Hepatocyte (in vitro differentiated cells): Measurements from ENCODE around the gene ST6GAL2. TPM values are rescaled to one million over a fixed set of nuclear protein-coding genes. Genes with fewer than 3 reads are reported as not detected.

Experiments used
- DNase-seq: peaks from one replicate; pipeline ENCODE4 v3.0.0-alpha.2; 2016; ENCODE audit warnings: low spot score
- H2AFZ ChIP-seq: fragments of 200-600 bp; sonication (generic); 2 replicates; pipeline ENCODE4 v1.6.0; 2016; ENCODE audit warnings: antibody characterized with exemption, mild to moderate bottlenecking
- H3K27ac ChIP-seq: fragments of 200-600 bp; sonication (generic); 2 replicates; pipeline ENCODE4 v1.5.1; 2016; ENCODE audit warnings: mild to moderate bottlenecking
- H3K27me3 ChIP-seq: fragments of 200-600 bp; sonication (generic); 2 replicates; pipeline ENCODE4 v1.6.1; 2016
- H3K36me3 ChIP-seq: fragments of 200-600 bp; sonication (generic); replicated peaks from 2 replicates; pipeline ENCODE4 v1.5.1; 2016; ENCODE audit warnings: low read depth; ENCODE audit not compliant: insufficient read depth
- H3K4me1 ChIP-seq: fragments of 200-600 bp; sonication (generic); 2 replicates; pipeline ENCODE4 v1.5.1; 2016; ENCODE audit warnings: mild to moderate bottlenecking, moderate library complexity; ENCODE audit not compliant: insufficient read depth
- H3K4me2 ChIP-seq: fragments of 200-600 bp; sonication (generic); 2 replicates; pipeline ENCODE4 v1.6.0; 2016
- H3K4me3 ChIP-seq: fragments of 200-600 bp; sonication (generic); 2 replicates; pipeline ENCODE4 v1.5.1; 2016; ENCODE audit warnings: mild to moderate bottlenecking
- H3K79me2 ChIP-seq: fragments of 200-600 bp; sonication (generic); 2 replicates; pipeline ENCODE4 v1.6.0; 2017; ENCODE audit warnings: mild to moderate bottlenecking
- H3K9me2 ChIP-seq: fragments of 200-600 bp; sonication (generic); replicated peaks from 2 replicates; pipeline ENCODE4 v1.6.0; 2017; ENCODE audit warnings: mild to moderate bottlenecking; ENCODE audit not compliant: insufficient read depth
- H3K9me3 ChIP-seq: fragments of 200-600 bp; sonication (generic); 2 replicates; pipeline ENCODE4 v1.5.1; 2016; ENCODE audit warnings: low read depth, mild to moderate bottlenecking
- H4K20me1 ChIP-seq: fragments of 200-600 bp; sonication (generic); 2 replicates; pipeline ENCODE4 v1.6.0; 2016; ENCODE audit warnings: mild to moderate bottlenecking; ENCODE audit not compliant: insufficient read depth, poor library complexity, severe bottlenecking
- CTCF ChIP-seq: fragments of 200-600 bp; sonication (generic); IDR thresholded peaks from 2 replicates; pipeline ENCODE4 v1.5.1; 2016; ENCODE audit warnings: antibody characterized with exemption, mild to moderate bottlenecking; ENCODE audit not compliant: poor library complexity
- EZH2 ChIP-seq: fragments of 200-600 bp; sonication (generic); IDR thresholded peaks from 2 replicates; pipeline ENCODE4 v1.6.1; 2016; ENCODE audit warnings: antibody characterized with exemption, mild to moderate bottlenecking, borderline replicate concordance
- EZH2phosphoT487 ChIP-seq: fragments of 200-600 bp; sonication (generic); IDR thresholded peaks from one replicate; pipeline ENCODE4 v1.6.1; 2018; ENCODE audit warnings: antibody characterized with exemption, mild to moderate bottlenecking, low read depth, moderate library complexity; ENCODE audit not compliant: unreplicated experiment, severe bottlenecking
- WGBS: methylation state at CpG from one replicate; pipeline ENCODE4 v1.1.6; 2016; ENCODE audit warnings: low lambda C conversion rate; ENCODE audit errors: missing lambda C conversion rate; 5-methylcytosine and 5-hydroxymethylcytosine counted together
- polyA plus RNA-seq: library from polyadenylated mRNA; unstranded; fragments of >200 nt; fragmentation: Nextera tagmentation; extraction: Ambion mirVana; gene quantifications from 2 replicates; pipeline ENCODE4 v1.2.1, GENCODE V29; 2016
- total RNA-seq: library from RNA; depleted of rRNA; stranded (reverse); fragments of >200 nt; gene quantifications from 2 replicates; pipeline ENCODE4 v1.2.3, GENCODE V29; 2014

Gene ST6GAL2
- total and polyA plus RNA-seq, 2 experiments from 2014 or later, result 3.2 to 14.4 TPM

DNA sequence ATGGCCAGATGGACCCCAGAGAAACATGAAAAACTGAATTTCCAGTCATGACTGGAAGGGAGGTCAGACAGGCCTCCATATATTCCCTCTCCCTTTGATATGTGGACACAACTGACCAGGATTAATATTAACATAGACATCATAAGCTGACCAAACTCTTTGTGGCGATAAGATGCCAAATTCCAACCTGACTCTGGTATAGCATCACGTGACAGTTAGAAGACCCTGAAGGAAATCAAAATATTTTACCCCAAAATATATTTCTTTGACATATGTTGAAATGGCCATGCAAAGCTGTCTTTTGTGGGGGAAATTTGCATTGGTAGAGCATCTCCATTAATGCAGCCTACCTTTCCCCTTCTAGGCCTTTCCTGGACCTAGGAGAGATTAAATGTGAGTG lies 36.7 kb downstream of the ST6GAL2 start:
- H3K9me3 ChIP-seq, result no peaks in the 10 kb centered on the region
- no peaks in the 10 kb centered on the region for H3K36me3 ChIP-seq
- H3K4me1 ChIP-seq, result no peaks in the 10 kb centered on the region
- H3K9me2 ChIP-seq, result no peaks in the 10 kb centered on the region
- no peaks in the 10 kb centered on the region for H4K20me1 ChIP-seq
- no peak overlapping the region for H3K4me2 ChIP-seq
- H3K27me3 ChIP-seq, result no peaks in the 10 kb centered on the region
- no peak overlapping the region for H3K4me3 ChIP-seq
- 98% methylated on average over 2 of the region's 2 CpGs for WGBS
- TF ChIP-seq EZH2, result no peak
- H2AFZ ChIP-seq, result no peak overlapping the region
- no peak overlapping the region for H3K27ac ChIP-seq
- DNase-seq, result no peak
- H3K79me2 ChIP-seq, result no peaks in the 10 kb centered on the region

- Histone ChIP-seq H3K4me3 (no peak overlapping the region), H3K79me2 (no peaks in the 10 kb centered on the region), H3K4me1 (no peaks in the 10 kb centered on the region), H3K27me3 (no peaks in the 10 kb centered on the region), H3K4me2 (no peak overlapping the region), H3K36me3 (no peaks in the 10 kb centered on the region), H3K27ac (no peak overlapping the region), H3K9me3 (no peaks in the 10 kb centered on the region), H2AFZ (no peak overlapping the region), H4K20me1 (no peaks in the 10 kb centered on the region), H3K9me2 (no peaks in the 10 kb centered on the region)
- no peak for DNase-seq
- WGBS, result 60% methylated on average over 2 of the region's 2 CpGs
- TF ChIP-seq EZH2phosphoT487, result no peak
These were observed 38.6 kb downstream of the ST6GAL2 start for GRCh38 chr2:106847366-106847765.

- Histone ChIP-seq H3K27ac (no peak overlapping the region), H3K27me3 (no peaks in the 10 kb centered on the region), H3K79me2 (no peaks in the 10 kb centered on the region), H3K4me1 (peaks cover 5% of the 10 kb centered on the region), H3K9me2 (no peaks in the 10 kb centered on the region), H3K36me3 (no peaks in the 10 kb centered on the region), H3K4me3 (no peak overlapping the region), H3K9me3 (no peaks in the 10 kb centered on the region), H4K20me1 (no peaks in the 10 kb centered on the region), H2AFZ (no peak overlapping the region), H3K4me2 (no peak overlapping the region)
- DNase-seq, result no peak
- 98% methylated on average over 6 of the region's 6 CpGs for WGBS
- no peak for TF ChIP-seq EZH2
- no peak for TF ChIP-seq EZH2phosphoT487
- no peak for TF ChIP-seq CTCF
These were observed 40.3 kb downstream of the ST6GAL2 start for GRCh38 chr2:106845716-106846115.

DNA sequence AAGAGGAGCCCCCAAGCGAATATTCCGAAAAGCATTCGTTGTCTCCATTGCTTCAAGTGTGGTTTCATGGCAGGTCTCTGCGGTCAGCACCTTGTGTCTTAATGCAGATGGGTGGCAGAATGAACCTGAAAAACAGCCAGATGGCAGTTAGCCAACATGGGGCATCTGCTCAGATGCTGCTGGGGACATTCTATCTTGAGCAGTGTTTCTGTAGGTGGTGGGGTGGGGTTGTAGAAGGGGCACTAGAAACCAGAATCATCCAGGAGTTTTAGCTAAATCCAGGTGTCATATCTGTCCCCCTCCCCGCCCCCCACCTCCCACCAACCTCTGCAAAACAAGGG lies 42.1 kb downstream of the ST6GAL2 start:
- peaks cover 14% of the 10 kb centered on the region for H3K4me1 ChIP-seq
- H3K27me3 ChIP-seq, result no peaks in the 10 kb centered on the region
- no peaks in the 10 kb centered on the region for H4K20me1 ChIP-seq
- 95% methylated on average over 5 of the region's 5 CpGs for WGBS
- H3K36me3 ChIP-seq, result no peaks in the 10 kb centered on the region
- no peak for TF ChIP-seq EZH2phosphoT487
- no peak for TF ChIP-seq EZH2
- TF ChIP-seq CTCF, result no peak
- no peaks in the 10 kb centered on the region for H3K9me2 ChIP-seq
- no peaks in the 10 kb centered on the region for H3K9me3 ChIP-seq
- H3K4me3 ChIP-seq, result no peak overlapping the region
- no peaks in the 10 kb centered on the region for H3K79me2 ChIP-seq
- no peak for DNase-seq
- H3K27ac ChIP-seq, result no peak overlapping the region
- H3K4me2 ChIP-seq, result no peak overlapping the region
- H2AFZ ChIP-seq, result no peak overlapping the region
